Gastrocnemius medialis (tissue), 4 donors: ENCODE results near the gene ZCCHC3. TPM values are rescaled to one million over a fixed set of nuclear protein-coding genes. Genes with fewer than 3 reads are reported as not detected.

Experiments
- ATAC-seq, 2 donors: fragments of 150-250 bp; one replicate each; pipeline ENCODE4 v1.9.1; 2016
- DNase-seq, 2 donors: peaks; one replicate each; pipeline ENCODE4 v3.0.0-alpha.2; 2019
- H3K27ac ChIP-seq, 4 donors: fragments of 200-600 bp; sonication (generic); 1 replicate in 1 of 4; 2 replicates in 3 of 4; pipeline ENCODE4 v1.5.1; 2016 to 2018; ENCODE audit warnings: mild to moderate bottlenecking in 2 of 4, moderate library complexity in 1 of 4
- H3K27me3 ChIP-seq, 3 donors: fragments of 200-600 bp; sonication (generic) in 2 of 3; 1 replicate in 1 of 3; 2 replicates in 2 of 3; pipeline versions ENCODE4 v1.5.1 to v1.6.0; 2016 to 2019; ENCODE audit warnings: mild to moderate bottlenecking in 1 of 3, moderate library complexity in 1 of 3
- H3K36me3 ChIP-seq, 2 donors: fragments of 200-600 bp; sonication (generic) in 1 of 2; one replicate each; pipeline ENCODE4 v1.5.1; 2017 to 2018
- H3K4me1 ChIP-seq, 2 donors: fragments of 200-600 bp; sonication (generic) in 1 of 2; one replicate each; pipeline ENCODE4 v1.5.1; 2016 to 2017; ENCODE audit warnings: mild to moderate bottlenecking in 2 of 2
- H3K4me3 ChIP-seq, 4 donors: fragments of 200-600 bp; sonication (generic) in 3 of 4; 1 replicate in 1 of 4; 2 replicates in 3 of 4; pipeline ENCODE4 v1.5.1; 2016 to 2019; ENCODE audit warnings: mild to moderate bottlenecking in 2 of 4
- H3K9me3 ChIP-seq, 3 donors: fragments of 200-600 bp; sonication (generic) in 2 of 3; 1 replicate in 1 of 3; 2 replicates in 2 of 3; pipeline ENCODE4 v1.5.1; 2016 to 2019
- POLR2A ChIP-seq, 2 donors: fragments of 450-650 bp; IDR thresholded peaks; one replicate each; pipeline ENCODE4 v1.6.1; 2017; ENCODE audit warnings: antibody characterized with exemption in 2 of 2, mild to moderate bottlenecking in 2 of 2, moderate library complexity in 2 of 2
- in situ Hi-C, 4 donors: fragments of 200-750 bp; cut with MboI; loops; one replicate each; pipeline versions ENCODE4 v1.15.0 to v1.8.0; 2017; ENCODE audit warnings: low sequenced_read_pairs in 4 of 4
- intact Hi-C: fragments of 100-400 bp; cut with DNase I; formaldehyde crosslinking; loops from one replicate; pipeline ENCODE4 v1.15.1; 2023; ENCODE audit warnings: low total_unique reads
- total RNA-seq, 4 donors: library from RNA; depleted of rRNA; stranded (reverse); fragments of >200 nt; gene quantifications; one replicate each; pipeline versions ENCODE4 v1.1.0 to v1.2.3, GENCODE V29; 2016
- TF ChIP-seq, protein P1 (sequence below), 5 experiments: fragments of 450-650 bp in 3 of 5; fragments of 200-600 bp in 2 of 5; sonication (generic) in 2 of 5; IDR thresholded peaks in 4 of 5; conservative IDR thresholded peaks in 1 of 5; 1 replicate in 4 of 5; 2 replicates in 1 of 5; pipeline ENCODE4 v1.5.1; 2016 to 2019; ENCODE audit warnings: antibody characterized with exemption in 5 of 5, mild to moderate bottlenecking in 3 of 5, moderate library complexity in 3 of 5

The ZCCHC3 gene
- total RNA-seq, 4 donors from 2014 or later: 6.7 to 9.4 (median 7.9) TPM

DNA sequence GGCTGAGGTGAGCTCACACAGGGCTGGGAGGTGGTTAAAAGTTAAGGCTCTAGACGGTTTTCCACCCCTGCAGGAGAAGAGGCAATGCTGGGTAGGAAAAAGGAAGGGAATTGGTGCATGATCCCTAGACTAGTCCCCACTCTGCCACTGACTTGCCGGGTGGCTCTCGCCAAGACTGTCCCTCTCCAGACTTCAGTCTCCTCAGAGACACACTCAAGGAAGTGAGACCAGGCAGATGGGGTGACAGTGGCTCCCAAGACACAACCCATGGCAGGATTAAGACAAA lies 19.9 kb upstream of the ZCCHC3 start:
- H3K36me3 ChIP-seq: peaks cover 0 to 12% of the 10 kb centered on the region in 2 donors
- TF ChIP-seq, protein P1, sequence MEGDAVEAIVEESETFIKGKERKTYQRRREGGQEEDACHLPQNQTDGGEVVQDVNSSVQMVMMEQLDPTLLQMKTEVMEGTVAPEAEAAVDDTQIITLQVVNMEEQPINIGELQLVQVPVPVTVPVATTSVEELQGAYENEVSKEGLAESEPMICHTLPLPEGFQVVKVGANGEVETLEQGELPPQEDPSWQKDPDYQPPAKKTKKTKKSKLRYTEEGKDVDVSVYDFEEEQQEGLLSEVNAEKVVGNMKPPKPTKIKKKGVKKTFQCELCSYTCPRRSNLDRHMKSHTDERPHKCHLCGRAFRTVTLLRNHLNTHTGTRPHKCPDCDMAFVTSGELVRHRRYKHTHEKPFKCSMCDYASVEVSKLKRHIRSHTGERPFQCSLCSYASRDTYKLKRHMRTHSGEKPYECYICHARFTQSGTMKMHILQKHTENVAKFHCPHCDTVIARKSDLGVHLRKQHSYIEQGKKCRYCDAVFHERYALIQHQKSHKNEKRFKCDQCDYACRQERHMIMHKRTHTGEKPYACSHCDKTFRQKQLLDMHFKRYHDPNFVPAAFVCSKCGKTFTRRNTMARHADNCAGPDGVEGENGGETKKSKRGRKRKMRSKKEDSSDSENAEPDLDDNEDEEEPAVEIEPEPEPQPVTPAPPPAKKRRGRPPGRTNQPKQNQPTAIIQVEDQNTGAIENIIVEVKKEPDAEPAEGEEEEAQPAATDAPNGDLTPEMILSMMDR (IDR thresholded peaks at IDR 0.05 in 4 of 5, conservative IDR thresholded peaks at IDR 0.05 in 1 of 5): no peak
- no peak for TF ChIP-seq POLR2A (IDR thresholded peaks at IDR 0.05)
- no peak overlapping the region for H3K4me3 ChIP-seq
- intact Hi-C loops (no loop called here), in situ Hi-C loops (no loop called here)
- no peaks in the 10 kb centered on the region for H3K27me3 ChIP-seq
- H3K4me1 ChIP-seq: no peaks in the 10 kb centered on the region
- no peaks in the 10 kb centered on the region for H3K9me3 ChIP-seq
- H3K27ac ChIP-seq: no peak overlapping the region
- ATAC-seq (no peak), DNase-seq (no peak)

DNA sequence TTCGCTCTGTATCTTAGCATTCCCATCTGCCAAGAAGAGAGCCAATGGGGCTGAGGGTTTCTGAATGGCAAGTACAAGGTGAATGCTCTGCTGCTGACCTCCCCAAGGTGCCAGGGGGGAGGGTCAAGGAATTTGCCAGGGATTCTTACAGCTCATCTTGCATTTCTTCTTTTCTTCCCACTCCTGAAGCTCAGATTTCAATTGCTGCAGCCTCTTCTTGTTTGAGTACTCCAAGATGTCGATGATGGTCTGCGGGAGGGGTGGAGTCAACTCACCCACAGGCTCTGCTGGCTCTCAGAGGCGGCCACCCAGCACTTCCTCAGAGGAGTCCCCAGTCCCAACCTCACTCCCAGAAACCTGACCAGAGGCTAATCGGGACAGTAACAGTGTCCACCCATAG lies 19.2 kb upstream of the ZCCHC3 start:
- peaks cover 0 to 12% of the 10 kb centered on the region in 2 donors for H3K36me3 ChIP-seq
- intact Hi-C loops (no loop called here), in situ Hi-C loops (no loop called here)
- H3K9me3 ChIP-seq: no peaks in the 10 kb centered on the region
- no peak for ATAC-seq
- no peaks in the 10 kb centered on the region for H3K27me3 ChIP-seq
- no peak overlapping the region for H3K4me3 ChIP-seq
- no peaks in the 10 kb centered on the region for H3K4me1 ChIP-seq
- H3K27ac ChIP-seq: no peak overlapping the region
- no peak for DNase-seq
- TF ChIP-seq, protein P1 (IDR thresholded peaks at IDR 0.05 in 4 of 5, conservative IDR thresholded peaks at IDR 0.05 in 1 of 5): no peak
- TF ChIP-seq POLR2A (IDR thresholded peaks at IDR 0.05): no peak

DNA sequence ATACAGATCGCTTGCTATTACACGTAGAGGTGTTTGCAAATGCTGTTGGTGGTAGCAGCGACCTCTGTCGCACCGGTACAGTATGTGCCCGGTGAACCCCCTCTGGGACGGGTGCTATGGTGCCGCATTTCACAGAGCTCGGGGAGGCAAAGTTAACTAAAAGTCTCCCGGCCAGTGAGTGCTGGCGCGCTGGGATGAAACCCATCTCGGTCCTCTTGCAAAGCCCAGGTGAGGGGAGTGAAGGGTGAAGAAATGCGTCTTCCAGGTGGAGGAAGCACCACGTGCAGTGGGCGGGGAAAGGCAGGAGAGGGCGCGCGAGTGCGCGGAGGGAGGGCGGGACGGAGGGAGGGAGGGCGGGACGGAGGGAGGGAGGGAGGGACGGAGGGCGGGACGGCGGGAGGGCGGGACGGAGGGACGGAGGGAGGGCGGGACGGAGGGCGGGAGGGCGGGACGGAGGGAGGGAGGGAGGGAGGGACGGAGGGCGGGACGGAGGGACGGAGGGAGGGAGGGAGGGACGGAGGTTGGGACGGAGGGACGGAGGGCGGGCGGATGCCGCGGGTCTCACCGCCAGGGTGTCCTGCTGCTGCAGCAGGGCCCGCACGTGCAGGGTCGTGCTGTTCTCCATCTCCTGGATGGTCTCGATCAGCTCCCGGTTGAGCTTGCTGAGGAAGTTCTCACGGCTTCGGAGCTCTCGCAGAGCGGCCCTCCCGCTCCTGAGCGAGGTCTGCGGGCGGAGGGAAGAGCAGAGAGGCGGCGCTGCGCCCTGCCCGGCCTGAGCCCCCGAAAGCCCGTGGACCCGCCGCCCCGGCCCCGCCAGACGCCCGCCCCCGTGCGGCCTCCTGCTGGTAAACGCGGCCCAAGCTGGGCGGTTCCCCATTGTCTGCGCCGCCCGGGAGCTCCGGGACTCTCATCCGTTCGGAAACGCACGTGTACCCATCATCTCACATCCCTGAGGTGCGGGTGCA lies 18.5 kb upstream of the ZCCHC3 start:
- no peak for DNase-seq
- no peak overlapping the region for H3K4me3 ChIP-seq
- H3K9me3 ChIP-seq: no peaks in the 10 kb centered on the region
- in situ Hi-C loops: no loop called here
- TF ChIP-seq, protein P1 (IDR thresholded peaks at IDR 0.05 in 4 of 5, conservative IDR thresholded peaks at IDR 0.05 in 1 of 5): no peak
- TF ChIP-seq POLR2A (IDR thresholded peaks at IDR 0.05): no peak
- no peaks in the 10 kb centered on the region for H3K4me1 ChIP-seq
- peaks cover 0 to 12% of the 10 kb centered on the region in 2 donors for H3K36me3 ChIP-seq
- no peak overlapping the region for H3K27ac ChIP-seq
- no peaks in the 10 kb centered on the region for H3K27me3 ChIP-seq
- ATAC-seq: no peak
- intact Hi-C loops: no loop called here

DNA sequence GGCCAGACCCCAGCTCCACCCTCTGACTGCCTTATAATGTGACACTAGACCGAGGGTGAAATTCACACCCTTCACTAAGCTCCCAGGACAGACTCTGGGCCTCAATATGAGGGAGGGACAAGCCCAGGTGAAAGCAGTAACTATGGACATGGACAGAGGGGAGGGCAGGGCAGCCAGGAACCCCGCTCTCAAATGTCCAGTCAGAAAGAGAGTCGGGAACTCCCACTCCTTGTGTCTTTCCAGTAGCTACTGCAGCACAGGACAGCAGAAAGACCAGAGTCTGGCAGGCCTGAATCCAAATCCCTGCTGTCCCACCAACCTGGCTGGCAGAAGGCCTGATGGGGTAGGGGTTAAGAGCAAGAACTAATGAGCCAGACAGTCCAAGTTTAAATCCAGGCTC lies 13.2 kb upstream of the ZCCHC3 start:
- TF ChIP-seq POLR2A (IDR thresholded peaks at IDR 0.05): no peak
- TF ChIP-seq, protein P1 (IDR thresholded peaks at IDR 0.05 in 4 of 5, conservative IDR thresholded peaks at IDR 0.05 in 1 of 5): no peak
- Histone ChIP-seq H3K36me3 (no peaks in the 10 kb centered on the region), H3K27me3 (no peaks in the 10 kb centered on the region), H3K4me3 (no peak overlapping the region), H3K9me3 (no peaks in the 10 kb centered on the region), H3K4me1 (no peaks in the 10 kb centered on the region), H3K27ac (no peak overlapping the region)
- in situ Hi-C loops (no loop called here), intact Hi-C loops (no loop called here)
- DNase-seq (no peak), ATAC-seq (no peak)
